Keratinocyte (primary cell): Measurements from ENCODE around the gene PCDH8. TPM values are rescaled to one million over a fixed set of nuclear protein-coding genes. Genes with fewer than 3 reads are reported as not detected.
A peak's percentile ranks its signal among the peaks of the same experiment; 100 is the strongest.

ENCODE experiments used
- DNase-seq: peaks from one replicate; pipeline ENCODE4 v3.0.0-alpha.2; 2011; ENCODE audit warnings: low read depth, missing footprints, low spot score
- FAIRE-seq: peaks from 2 replicates; lab custom pipeline; 2011; peaks lifted over from hg19 to GRCh38; lab: Jason Lieb, UNC
- H2AFZ ChIP-seq: 2 replicates; pipeline ENCODE4 v1.6.0; 2012; ENCODE audit warnings: low read length, control low read depth, inconsistent platforms; ENCODE audit not compliant: control insufficient read depth
- H3K27ac ChIP-seq: 2 replicates; pipeline ENCODE4 v1.5.1; 2011; ENCODE audit warnings: low read length; ENCODE audit not compliant: control insufficient read depth, insufficient read depth
- H3K27me3 ChIP-seq: 3 replicates; pipeline ENCODE4 v1.6.0; 2011; ENCODE audit warnings: low read length; ENCODE audit not compliant: control insufficient read depth, insufficient read depth; ENCODE audit errors: extremely low read depth
- H3K36me3 ChIP-seq, 2 experiments: 2 replicates in 1 of 2; 3 replicates in 1 of 2; pipeline ENCODE4 v1.5.1; 2011; ENCODE audit warnings: low read length in 2 of 2, mild to moderate bottlenecking in 1 of 2; ENCODE audit not compliant: control insufficient read depth in 2 of 2, insufficient read depth in 2 of 2; ENCODE audit errors: extremely low read depth in 1 of 2
- H3K4me1 ChIP-seq: 3 replicates; pipeline ENCODE4 v1.5.1; 2011; ENCODE audit warnings: low read length; ENCODE audit not compliant: control insufficient read depth, insufficient read depth; ENCODE audit errors: extremely low read depth
- H3K4me2 ChIP-seq: 3 replicates; pipeline ENCODE4 v1.6.0; 2011; ENCODE audit warnings: low read depth, low read length; ENCODE audit not compliant: control insufficient read depth, insufficient read depth; ENCODE audit errors: extremely low read depth
- H3K4me3 ChIP-seq, 3 experiments: fragments of 200-600 bp in 1 of 3; sonication (generic) in 1 of 3; 2 replicates in 2 of 3; 3 replicates in 1 of 3; pipeline ENCODE4 v1.5.1; 2011 to 2016; ENCODE audit warnings: low read length in 3 of 3, mild to moderate bottlenecking in 3 of 3, control low read depth in 2 of 3, inconsistent platforms in 1 of 3, low read depth in 1 of 3, mixed read lengths in 1 of 3, mixed run types in 1 of 3, moderate library complexity in 1 of 3; ENCODE audit not compliant: control insufficient read depth in 2 of 3, insufficient read depth in 2 of 3; ENCODE audit errors: extremely low read depth in 1 of 3
- H3K79me2 ChIP-seq: 2 replicates; pipeline ENCODE4 v1.6.0; 2012; ENCODE audit warnings: low read length; ENCODE audit not compliant: control insufficient read depth, insufficient read depth
- H3K9ac ChIP-seq: 3 replicates; pipeline ENCODE4 v1.6.0; 2011; ENCODE audit warnings: low read length; ENCODE audit not compliant: control insufficient read depth, insufficient read depth; ENCODE audit errors: extremely low read depth
- H3K9me1 ChIP-seq: 3 replicates; pipeline ENCODE4 v1.6.0; 2011; ENCODE audit warnings: low read length; ENCODE audit not compliant: control insufficient read depth, insufficient read depth; ENCODE audit errors: extremely low read depth
- H3K9me3 ChIP-seq: 2 replicates; pipeline ENCODE4 v1.5.1; 2012; ENCODE audit warnings: low read depth, low read length; ENCODE audit not compliant: control insufficient read depth
- H4K20me1 ChIP-seq: 3 replicates; pipeline ENCODE4 v1.6.0; 2011; ENCODE audit warnings: low read length; ENCODE audit not compliant: control insufficient read depth, insufficient read depth; ENCODE audit errors: extremely low read depth
- CTCF ChIP-seq, 3 experiments: IDR thresholded peaks in 1 of 3; conservative IDR thresholded peaks in 1 of 3; optimal IDR thresholded peaks in 1 of 3; 2 replicates in 2 of 3; 3 replicates in 1 of 3; pipeline versions ENCODE3 to v1.5.1; 2011; ENCODE audit warnings: low read length in 3 of 3, mild to moderate bottlenecking in 3 of 3, moderate library complexity in 2 of 3, control low read depth in 1 of 3, inconsistent platforms in 1 of 3; ENCODE audit not compliant: insufficient read depth in 2 of 3; ENCODE audit errors: extremely low read depth in 1 of 3
- EZH2 ChIP-seq: IDR thresholded peaks from one replicate; pipeline ENCODE4 v1.6.1; 2012; ENCODE audit warnings: inconsistent platforms, mild to moderate bottlenecking, low read length, moderate library complexity
- dilution Hi-C: fragments of 300-500 bp; cut with MboI; formaldehyde crosslinking; loops from one replicate; pipeline ENCODE4 v1.7.0; 2020; ENCODE audit warnings: low sequenced_read_pairs; ENCODE audit not compliant: extremely low pct_ligation_motif_present
- polyA plus RNA-seq, 5 experiments: library from polyadenylated mRNA; depleted of rRNA in 3 of 5; stranded (reverse) in 3 of 5; stranded (forward) in 1 of 5; unstranded in 1 of 5; fragments of >200 nt; gene quantifications; 1 replicate in 1 of 5; 2 replicates in 3 of 5; 3 replicates in 1 of 5; pipeline versions ENCODE4 v1.2.1 to v1.2.3, GENCODE V29; 2011 to 2012; ENCODE audit warnings: missing spikeins in 2 of 5, low read depth in 1 of 5, low replicate concordance in 1 of 5

The PCDH8 gene
- polyA plus RNA-seq, 1 donor (not counting 4 experiments of a cell fraction or from before 2014, with no cell fraction given), result not detected

- Histone ChIP-seq H3K9ac (no peak overlapping the region), H2AFZ (no peak overlapping the region), H3K4me2 (no peak overlapping the region), H3K9me1 (no peaks in the 10 kb centered on the region), H3K4me3 (no peak overlapping the region), H3K79me2 (no peaks in the 10 kb centered on the region), H3K4me1 (peaks cover 7% of the 10 kb centered on the region), H3K27me3 (peaks cover 84% of the 10 kb centered on the region), H4K20me1 (no peaks in the 10 kb centered on the region), H3K27ac (no peak overlapping the region), H3K9me3 (peaks cover 11% of the 10 kb centered on the region), H3K36me3 (no peaks in the 10 kb centered on the region)
- TF ChIP-seq CTCF (optimal IDR thresholded peaks at IDR 0.05 in 1 of 3, IDR thresholded peaks at IDR 0.05 in 1 of 3, conservative IDR thresholded peaks at IDR 0.05 in 1 of 3; ENCODE audit: extremely low read depth in 1 of 3, insufficient read depth in 2 of 3, low read length in 3 of 3), result no peak
- TF ChIP-seq EZH2, result peak; percentile 42
- FAIRE-seq, result no peak
- DNase-seq, result no peak
- dilution Hi-C loops, result no loop called here
Observed at GRCh38 chr13:52849291-52850071, 1.0 kb upstream of the PCDH8 start.

GRCh38 chr13:52847682-52848432 is 583 bp downstream of the PCDH8 start:
- no peaks in the 10 kb centered on the region for H3K79me2 ChIP-seq
- peaks cover 7% of the 10 kb centered on the region for H3K4me1 ChIP-seq
- H3K4me3 ChIP-seq, result no peak overlapping the region
- peak; percentile 59 for TF ChIP-seq EZH2
- TF ChIP-seq CTCF (optimal IDR thresholded peaks at IDR 0.05 in 1 of 3, IDR thresholded peaks at IDR 0.05 in 1 of 3, conservative IDR thresholded peaks at IDR 0.05 in 1 of 3; ENCODE audit: extremely low read depth in 1 of 3, insufficient read depth in 2 of 3, low read length in 3 of 3), result no peak
- H3K27me3 ChIP-seq, result peaks cover 87% of the 10 kb centered on the region
- no peak for FAIRE-seq
- no peaks in the 10 kb centered on the region for H3K9me1 ChIP-seq
- H2AFZ ChIP-seq, result no peak overlapping the region
- no peak overlapping the region for H3K4me2 ChIP-seq
- no peaks in the 10 kb centered on the region for H3K36me3 ChIP-seq
- no peak overlapping the region for H3K27ac ChIP-seq
- H4K20me1 ChIP-seq, result no peaks in the 10 kb centered on the region
- dilution Hi-C loops, result no loop called here
- peaks cover 11% of the 10 kb centered on the region for H3K9me3 ChIP-seq
- DNase-seq, result no peak
- no peak overlapping the region for H3K9ac ChIP-seq
